ENCODE results near the gene ENDOU. TPM values are rescaled to one million over a fixed set of nuclear protein-coding genes. Genes with fewer than 3 reads are reported as not detected.

The ENDOU gene
- total RNA-seq, 1 donor from 2014 or later: 0.32 TPM

DNA sequence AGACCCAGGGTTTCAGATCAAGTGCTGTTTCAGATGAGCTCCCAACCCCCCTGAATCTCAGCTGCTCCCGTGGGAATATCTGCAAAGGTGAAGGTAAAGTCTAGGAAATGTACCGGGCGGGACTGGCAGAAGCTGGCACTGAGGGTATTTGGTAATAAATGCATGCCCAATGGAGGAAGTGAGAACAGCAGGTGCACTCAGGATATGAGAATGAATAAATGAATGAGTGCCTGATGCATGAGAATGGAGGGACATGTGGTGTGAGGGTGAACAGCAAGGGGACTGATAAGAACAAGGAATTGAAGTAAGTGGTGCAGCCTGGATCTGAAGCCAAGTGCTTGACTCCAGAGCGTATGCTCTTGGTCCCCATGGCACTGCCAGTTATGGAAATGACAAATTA is 21.8 kb upstream of the ENDOU start:
- DNase-seq: no peak
- peaks cover 4% of the 10 kb centered on the region for H3K4me1 ChIP-seq
- H3K27me3 ChIP-seq: no peaks in the 10 kb centered on the region
- no peak for ATAC-seq
- no peak overlapping the region for H3K4me3 ChIP-seq
- no peaks in the 10 kb centered on the region for H3K9me3 ChIP-seq
- H3K27ac ChIP-seq: no peak overlapping the region
- intact Hi-C loops (cut with DNase I): no loop called here
- TF ChIP-seq, protein P1, sequence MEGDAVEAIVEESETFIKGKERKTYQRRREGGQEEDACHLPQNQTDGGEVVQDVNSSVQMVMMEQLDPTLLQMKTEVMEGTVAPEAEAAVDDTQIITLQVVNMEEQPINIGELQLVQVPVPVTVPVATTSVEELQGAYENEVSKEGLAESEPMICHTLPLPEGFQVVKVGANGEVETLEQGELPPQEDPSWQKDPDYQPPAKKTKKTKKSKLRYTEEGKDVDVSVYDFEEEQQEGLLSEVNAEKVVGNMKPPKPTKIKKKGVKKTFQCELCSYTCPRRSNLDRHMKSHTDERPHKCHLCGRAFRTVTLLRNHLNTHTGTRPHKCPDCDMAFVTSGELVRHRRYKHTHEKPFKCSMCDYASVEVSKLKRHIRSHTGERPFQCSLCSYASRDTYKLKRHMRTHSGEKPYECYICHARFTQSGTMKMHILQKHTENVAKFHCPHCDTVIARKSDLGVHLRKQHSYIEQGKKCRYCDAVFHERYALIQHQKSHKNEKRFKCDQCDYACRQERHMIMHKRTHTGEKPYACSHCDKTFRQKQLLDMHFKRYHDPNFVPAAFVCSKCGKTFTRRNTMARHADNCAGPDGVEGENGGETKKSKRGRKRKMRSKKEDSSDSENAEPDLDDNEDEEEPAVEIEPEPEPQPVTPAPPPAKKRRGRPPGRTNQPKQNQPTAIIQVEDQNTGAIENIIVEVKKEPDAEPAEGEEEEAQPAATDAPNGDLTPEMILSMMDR (IDR thresholded peaks at IDR 0.05): no peak
- H3K36me3 ChIP-seq: peaks cover 22% of the 10 kb centered on the region

DNA sequence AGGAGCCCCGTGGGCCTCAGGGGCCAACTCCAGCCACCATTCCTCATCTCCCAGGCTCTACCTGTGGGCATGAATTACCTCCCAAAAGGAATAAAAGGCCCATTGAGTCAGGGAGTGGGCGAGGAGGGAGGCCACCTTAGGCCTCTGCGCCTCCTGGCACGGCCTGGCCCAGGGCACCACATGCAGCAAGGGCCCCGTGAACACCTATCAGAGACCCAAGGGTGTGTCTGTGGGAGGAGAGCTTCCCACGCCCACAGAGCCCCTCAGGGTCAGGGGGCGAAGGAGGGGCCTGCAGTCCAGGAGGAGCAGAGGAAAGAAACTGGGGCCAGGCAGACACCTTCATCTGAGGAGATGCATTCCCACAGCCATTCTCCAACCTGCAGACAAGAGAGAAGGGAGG is 21.2 kb upstream of the ENDOU start:
- no peak for ATAC-seq
- Histone ChIP-seq H3K27ac (no peak overlapping the region), H3K4me1 (peaks cover 7% of the 10 kb centered on the region), H3K9me3 (no peaks in the 10 kb centered on the region), H3K27me3 (no peaks in the 10 kb centered on the region), H3K4me3 (no peak overlapping the region), H3K36me3 (peaks cover 22% of the 10 kb centered on the region)
- DNase-seq: no peak
- TF ChIP-seq, protein P1 (IDR thresholded peaks at IDR 0.05): no peak
- intact Hi-C loops (cut with DNase I): no loop called here

DNA sequence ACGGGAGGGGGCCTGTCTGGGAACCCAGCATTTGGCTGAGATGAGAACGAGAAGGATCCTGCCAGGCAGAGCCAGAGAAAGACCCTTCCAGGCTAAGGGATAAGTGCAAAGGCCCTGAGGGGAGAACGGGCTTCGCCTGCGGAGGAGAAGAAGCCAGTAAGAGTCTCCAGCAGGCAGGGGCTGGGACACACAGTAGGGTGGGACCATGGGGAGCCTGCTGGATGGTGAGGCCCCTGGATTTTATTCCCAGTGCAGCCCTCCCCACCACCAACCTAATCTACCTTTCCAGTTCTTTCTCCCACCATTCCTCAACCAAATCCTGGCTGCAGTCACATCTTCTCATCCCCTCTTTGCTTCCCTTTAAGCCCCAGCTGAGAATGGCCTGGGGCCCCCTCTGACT is 20.8 kb upstream of the ENDOU start:
- ATAC-seq: no peak
- Histone ChIP-seq H3K27me3 (no peaks in the 10 kb centered on the region), H3K4me3 (no peak overlapping the region), H3K27ac (no peak overlapping the region), H3K4me1 (peaks cover 12% of the 10 kb centered on the region), H3K9me3 (no peaks in the 10 kb centered on the region), H3K36me3 (peaks cover 19% of the 10 kb centered on the region)
- intact Hi-C loops (cut with DNase I): no loop called here
- no peak for DNase-seq
- TF ChIP-seq, protein P1 (IDR thresholded peaks at IDR 0.05): no peak

DNA sequence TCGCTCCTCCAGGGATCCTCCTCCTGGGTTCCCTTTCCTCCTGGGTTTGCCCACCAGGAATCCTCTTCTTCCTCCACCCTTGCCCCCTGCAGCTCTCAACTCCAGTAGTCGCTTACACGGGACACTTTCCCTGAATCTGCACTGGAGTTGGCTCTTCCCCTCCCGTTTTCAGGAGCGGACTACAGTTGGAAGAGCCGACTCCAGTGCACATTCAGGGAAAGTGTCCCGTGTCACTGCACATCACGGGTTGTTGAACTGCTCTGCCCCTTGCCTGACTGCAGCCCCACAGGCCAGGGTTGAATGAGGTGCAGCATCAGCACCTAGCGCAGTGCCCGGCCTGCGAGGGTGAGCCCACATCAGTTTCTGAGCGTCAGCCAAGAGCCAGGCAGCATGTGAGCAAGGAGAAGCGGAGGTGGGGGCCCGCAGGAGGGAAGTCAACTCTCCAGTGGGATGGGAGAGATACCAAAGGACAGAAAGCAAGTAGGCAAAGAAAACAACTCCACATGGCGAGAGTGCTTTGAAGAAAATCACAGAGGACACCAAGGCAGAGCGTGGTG is 20.3 kb upstream of the ENDOU start:
- DNase-seq (no peak), ATAC-seq (no peak)
- no peaks in the 10 kb centered on the region for H3K27me3 ChIP-seq
- TF ChIP-seq, protein P1 (IDR thresholded peaks at IDR 0.05): no peak
- peaks cover 17% of the 10 kb centered on the region for H3K4me1 ChIP-seq
- no peak overlapping the region for H3K27ac ChIP-seq
- no peak overlapping the region for H3K4me3 ChIP-seq
- intact Hi-C loops (cut with DNase I): no loop called here
- H3K9me3 ChIP-seq: no peaks in the 10 kb centered on the region
- H3K36me3 ChIP-seq: peaks cover 16% of the 10 kb centered on the region

DNA sequence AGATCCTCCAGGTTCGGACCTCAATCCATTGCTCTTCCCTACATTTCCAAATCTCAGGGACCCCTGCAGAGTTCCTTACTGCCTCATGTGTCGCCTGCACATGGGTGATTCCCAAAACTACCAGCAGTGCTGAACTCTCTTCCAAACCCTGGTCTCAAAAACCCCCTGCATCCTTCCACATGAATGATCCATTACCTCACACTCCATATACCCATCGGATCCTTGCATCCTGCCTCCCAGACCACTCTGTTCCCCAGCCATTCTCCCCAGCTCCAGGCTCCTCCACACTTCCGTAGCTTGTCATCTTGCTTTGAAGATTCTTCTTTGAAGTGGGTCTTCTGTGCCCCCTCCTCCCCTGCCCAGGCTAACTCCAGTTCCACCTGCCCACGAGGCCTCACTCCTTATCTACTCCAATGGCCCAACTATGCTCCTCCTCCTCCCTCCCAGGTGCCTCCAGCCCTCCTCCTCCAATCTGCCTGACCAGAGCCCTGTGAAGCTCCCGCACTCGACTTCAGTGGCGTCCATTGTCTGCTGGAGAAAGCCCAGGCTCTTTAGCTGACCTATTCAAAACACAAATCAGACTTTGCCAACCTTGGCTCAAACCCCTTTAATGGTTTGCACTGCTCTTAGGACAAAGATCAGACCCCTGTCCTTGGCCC is 19.6 kb upstream of the ENDOU start:
- Histone ChIP-seq H3K9me3 (no peaks in the 10 kb centered on the region), H3K4me1 (peaks cover 23% of the 10 kb centered on the region), H3K36me3 (peaks cover 10% of the 10 kb centered on the region), H3K4me3 (no peak overlapping the region), H3K27me3 (no peaks in the 10 kb centered on the region), H3K27ac (no peak overlapping the region)
- DNase-seq (no peak), ATAC-seq (no peak)
- TF ChIP-seq, protein P1 (IDR thresholded peaks at IDR 0.05): no peak
- intact Hi-C loops (cut with DNase I): no loop called here

All from upper lobe of right lung (tissue), 1 donor.